Activated CD4-positive, alpha-beta T cell treated with anti-CD3 and anti-CD28 coated beads for 1 hour (primary cell): ENCODE measurements around the gene DEFB131A.
"Not testable (repeated sequence)": the region's sequence is repeated elsewhere in the genome, so short reads cannot be mapped to it uniquely, and the experiment has no call there.

Experiments
- DNase-seq: peaks from one replicate; pipeline ENCODE4 v3.0.0-alpha.2; 2020

Gene DEFB131A

GRCh38 chr4:9495443-9495842 lies 51.2 kb downstream of the DEFB131A start:
- DNase-seq: peak; percentile 33

- not testable (repeated sequence) for DNase-seq
These were observed 53.6 kb downstream of the DEFB131A start for GRCh38 chr4:9497575-9498467.

GRCh38 chr4:9498468-9499040 lies 54.3 kb downstream of the DEFB131A start:
- not testable (repeated sequence) for DNase-seq

GRCh38 chr4:9499974-9500487 lies 55.8 kb downstream of the DEFB131A start:
- not testable (repeated sequence) for DNase-seq
